Nephron progenitor cell (in vitro differentiated cells): ENCODE measurements around the gene ABCB11.

Source experiments
- DNase-seq: peaks from one replicate; pipeline ENCODE4 v3.0.0; 2021
- H3K27ac Mint-ChIP-seq: 2 replicates; pipeline ENCODE4 v1.8.0; 2021; ENCODE audit warnings: mild to moderate bottlenecking, moderate library complexity, mixed read lengths
- H3K27me3 Mint-ChIP-seq: 2 replicates; pipeline ENCODE4 v1.8.0; 2021; ENCODE audit warnings: mild to moderate bottlenecking, low read depth, mixed read lengths; ENCODE audit not compliant: poor library complexity
- H3K36me3 Mint-ChIP-seq: 2 replicates; pipeline ENCODE4 v1.8.0; 2021; ENCODE audit warnings: low read depth, mixed read lengths
- H3K4me1 Mint-ChIP-seq: 2 replicates; pipeline ENCODE4 v1.8.0; 2021; ENCODE audit warnings: mixed read lengths
- H3K4me3 Mint-ChIP-seq: 2 replicates; pipeline ENCODE4 v1.8.0; 2021; ENCODE audit warnings: mild to moderate bottlenecking, moderate library complexity, mixed read lengths
- H3K9me3 Mint-ChIP-seq: 2 replicates; pipeline ENCODE4 v1.8.0; 2021; ENCODE audit warnings: mild to moderate bottlenecking, moderate library complexity, mixed read lengths
- TF ChIP-seq, protein P1 (sequence below): fragments of 200-600 bp; sonication (generic); IDR thresholded peaks from 2 replicates; pipeline ENCODE4 v1.5.0; 2021; ENCODE audit warnings: antibody characterized with exemption

ABCB11 gene

DNA sequence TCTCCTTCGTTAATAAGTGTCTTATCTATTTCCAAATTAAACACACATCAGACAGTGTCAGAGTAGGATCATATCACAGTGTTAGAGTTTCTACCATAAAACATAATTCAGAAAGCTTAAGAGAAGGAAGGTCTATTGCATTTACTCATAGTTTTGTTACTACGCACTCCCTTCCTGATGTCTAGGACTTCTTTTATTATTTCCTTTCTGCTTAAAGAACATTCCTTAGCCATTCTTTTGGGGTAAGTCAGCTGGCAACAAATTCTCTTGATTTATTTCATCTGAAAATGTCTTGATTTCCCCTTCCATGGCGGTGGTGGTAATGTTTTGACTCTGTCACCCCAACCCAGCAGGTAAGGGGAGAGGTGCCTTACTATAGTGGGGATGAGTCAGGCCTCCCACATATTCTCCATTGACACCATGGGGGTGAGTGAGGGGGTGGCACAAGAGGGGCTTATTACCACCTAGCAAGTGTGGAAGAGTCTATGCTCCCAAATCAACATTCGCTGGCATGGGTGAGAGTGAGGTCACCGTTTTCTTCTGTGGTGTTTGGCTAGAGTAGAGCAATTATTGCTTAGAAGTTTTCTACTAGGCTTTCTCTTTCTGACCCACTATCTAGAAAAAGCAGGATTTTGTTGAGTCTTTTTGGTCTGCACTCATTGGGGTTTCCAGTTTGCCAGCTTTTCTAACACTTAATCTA is 29.9 kb downstream of the ABCB11 start:
- Mint-ChIP-seq H3K4me1 (no peaks in the 10 kb centered on the region), H3K36me3 (no peaks in the 10 kb centered on the region)

GRCh38 chr2:168999668-169000213 is 31.4 kb downstream of the ABCB11 start:
- H3K27ac Mint-ChIP-seq, result no peak overlapping the region
- H3K36me3 Mint-ChIP-seq, result no peaks in the 10 kb centered on the region
- TF ChIP-seq, protein P1, sequence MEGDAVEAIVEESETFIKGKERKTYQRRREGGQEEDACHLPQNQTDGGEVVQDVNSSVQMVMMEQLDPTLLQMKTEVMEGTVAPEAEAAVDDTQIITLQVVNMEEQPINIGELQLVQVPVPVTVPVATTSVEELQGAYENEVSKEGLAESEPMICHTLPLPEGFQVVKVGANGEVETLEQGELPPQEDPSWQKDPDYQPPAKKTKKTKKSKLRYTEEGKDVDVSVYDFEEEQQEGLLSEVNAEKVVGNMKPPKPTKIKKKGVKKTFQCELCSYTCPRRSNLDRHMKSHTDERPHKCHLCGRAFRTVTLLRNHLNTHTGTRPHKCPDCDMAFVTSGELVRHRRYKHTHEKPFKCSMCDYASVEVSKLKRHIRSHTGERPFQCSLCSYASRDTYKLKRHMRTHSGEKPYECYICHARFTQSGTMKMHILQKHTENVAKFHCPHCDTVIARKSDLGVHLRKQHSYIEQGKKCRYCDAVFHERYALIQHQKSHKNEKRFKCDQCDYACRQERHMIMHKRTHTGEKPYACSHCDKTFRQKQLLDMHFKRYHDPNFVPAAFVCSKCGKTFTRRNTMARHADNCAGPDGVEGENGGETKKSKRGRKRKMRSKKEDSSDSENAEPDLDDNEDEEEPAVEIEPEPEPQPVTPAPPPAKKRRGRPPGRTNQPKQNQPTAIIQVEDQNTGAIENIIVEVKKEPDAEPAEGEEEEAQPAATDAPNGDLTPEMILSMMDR, result no peak
- peaks cover 3% of the 10 kb centered on the region for H3K9me3 Mint-ChIP-seq
- H3K4me1 Mint-ChIP-seq, result no peaks in the 10 kb centered on the region
- no peak overlapping the region for H3K4me3 Mint-ChIP-seq
- peaks cover 5% of the 10 kb centered on the region for H3K27me3 Mint-ChIP-seq
- DNase-seq, result no peak

More for the DNA sequence above, 29.9 kb downstream of the ABCB11 start:
- Mint-ChIP-seq H3K9me3 (peaks cover 3% of the 10 kb centered on the region), H3K27ac (no peak overlapping the region), H3K27me3 (peaks cover 5% of the 10 kb centered on the region), H3K4me3 (no peak overlapping the region)
- TF ChIP-seq, protein P1, result no peak
- no peak for DNase-seq

DNA sequence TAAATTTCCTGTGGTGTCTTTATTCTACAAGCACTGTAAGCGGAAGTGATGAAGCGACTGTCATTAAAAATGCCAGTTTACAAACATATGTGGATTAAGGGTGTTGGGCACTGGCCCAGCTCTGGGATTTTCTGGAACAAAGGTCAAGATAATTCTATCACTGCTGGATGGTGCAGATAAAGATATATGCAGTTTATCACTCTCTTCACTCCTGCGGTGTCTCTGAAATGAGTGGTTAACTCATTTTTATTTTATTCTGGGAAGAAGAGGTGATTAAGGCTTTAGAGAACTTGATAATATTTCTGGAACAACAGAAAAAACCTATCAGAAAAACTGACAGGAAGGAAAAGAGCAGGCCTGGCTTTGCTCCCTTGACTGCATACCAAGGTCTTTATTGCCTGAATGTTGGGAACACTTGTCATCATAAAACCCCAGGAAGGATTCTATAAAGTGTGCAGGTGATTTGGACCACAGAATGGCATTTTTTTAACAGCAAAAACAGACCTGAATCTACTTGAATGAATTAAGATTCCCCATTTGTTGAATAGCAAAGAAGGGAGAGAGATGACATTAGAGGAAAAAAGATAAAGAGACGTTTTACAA is 32.4 kb downstream of the ABCB11 start:
- no peaks in the 10 kb centered on the region for H3K4me1 Mint-ChIP-seq
- TF ChIP-seq, protein P1, result no peak
- peaks cover 3% of the 10 kb centered on the region for H3K9me3 Mint-ChIP-seq
- H3K36me3 Mint-ChIP-seq, result no peaks in the 10 kb centered on the region
- DNase-seq, result no peak
- H3K27ac Mint-ChIP-seq, result no peak overlapping the region
- peaks cover 5% of the 10 kb centered on the region for H3K27me3 Mint-ChIP-seq
- no peak overlapping the region for H3K4me3 Mint-ChIP-seq

DNA sequence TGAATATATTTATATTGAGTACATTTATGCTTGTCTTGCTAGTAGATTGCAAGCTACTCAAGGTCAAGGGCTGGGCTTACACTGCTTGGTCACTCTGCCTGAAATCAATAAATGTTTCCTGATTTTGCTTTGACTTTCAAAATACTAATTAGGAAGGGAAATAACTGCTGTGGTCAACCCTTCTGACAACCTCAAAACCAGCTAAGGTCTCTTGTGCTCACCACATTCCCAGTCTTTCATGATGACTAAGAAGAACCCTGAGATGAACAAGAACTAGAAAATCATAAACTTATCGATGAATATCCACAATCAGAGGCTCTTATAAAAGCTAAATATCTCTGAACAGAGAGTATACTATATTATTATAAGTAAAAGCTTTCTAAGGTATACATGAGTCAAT is 33.3 kb downstream of the ABCB11 start:
- H3K27me3 Mint-ChIP-seq, result peaks cover 5% of the 10 kb centered on the region
- H3K9me3 Mint-ChIP-seq, result peaks cover 3% of the 10 kb centered on the region
- TF ChIP-seq, protein P1, result no peak
- no peak overlapping the region for H3K27ac Mint-ChIP-seq
- no peaks in the 10 kb centered on the region for H3K4me1 Mint-ChIP-seq
- no peaks in the 10 kb centered on the region for H3K36me3 Mint-ChIP-seq
- H3K4me3 Mint-ChIP-seq, result no peak overlapping the region
- no peak for DNase-seq

DNA sequence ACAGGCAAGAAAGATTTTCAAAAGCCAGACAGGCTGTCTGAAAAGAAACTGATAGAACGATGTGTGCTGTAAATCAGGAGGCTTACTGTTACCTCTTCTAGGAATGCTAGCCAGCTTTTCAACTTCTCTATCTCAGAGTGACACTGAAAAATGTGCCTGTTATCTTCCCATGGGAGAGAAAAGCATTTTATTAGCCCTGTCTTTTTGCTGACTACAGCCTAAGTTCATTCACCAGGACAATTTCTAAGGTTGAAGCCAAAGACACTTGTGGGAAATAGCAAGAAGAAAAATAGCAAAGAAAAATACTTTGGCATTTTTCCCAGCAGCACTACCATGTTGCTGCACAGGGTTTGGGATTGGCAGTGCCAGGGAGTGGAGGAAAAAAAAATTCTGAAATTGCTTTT is 34.0 kb downstream of the ABCB11 start:
- no peak overlapping the region for H3K4me3 Mint-ChIP-seq
- H3K9me3 Mint-ChIP-seq, result no peaks in the 10 kb centered on the region
- no peak overlapping the region for H3K27ac Mint-ChIP-seq
- no peak for DNase-seq
- peaks cover 5% of the 10 kb centered on the region for H3K27me3 Mint-ChIP-seq
- no peaks in the 10 kb centered on the region for H3K36me3 Mint-ChIP-seq
- TF ChIP-seq, protein P1, result no peak
- H3K4me1 Mint-ChIP-seq, result no peaks in the 10 kb centered on the region
